NK-92 (cell line): Measurements from ENCODE around the gene TMIE.

Experiments
- DNase-seq: peaks from one replicate; lab custom pipeline; 2025; ENCODE audit not compliant: unreplicated experiment; lab: John Stamatoyannopoulos, UW

Gene TMIE

GRCh38 chr3:46668591-46668990 is 32.6 kb upstream of the TMIE start:
- no peak for DNase-seq

DNA sequence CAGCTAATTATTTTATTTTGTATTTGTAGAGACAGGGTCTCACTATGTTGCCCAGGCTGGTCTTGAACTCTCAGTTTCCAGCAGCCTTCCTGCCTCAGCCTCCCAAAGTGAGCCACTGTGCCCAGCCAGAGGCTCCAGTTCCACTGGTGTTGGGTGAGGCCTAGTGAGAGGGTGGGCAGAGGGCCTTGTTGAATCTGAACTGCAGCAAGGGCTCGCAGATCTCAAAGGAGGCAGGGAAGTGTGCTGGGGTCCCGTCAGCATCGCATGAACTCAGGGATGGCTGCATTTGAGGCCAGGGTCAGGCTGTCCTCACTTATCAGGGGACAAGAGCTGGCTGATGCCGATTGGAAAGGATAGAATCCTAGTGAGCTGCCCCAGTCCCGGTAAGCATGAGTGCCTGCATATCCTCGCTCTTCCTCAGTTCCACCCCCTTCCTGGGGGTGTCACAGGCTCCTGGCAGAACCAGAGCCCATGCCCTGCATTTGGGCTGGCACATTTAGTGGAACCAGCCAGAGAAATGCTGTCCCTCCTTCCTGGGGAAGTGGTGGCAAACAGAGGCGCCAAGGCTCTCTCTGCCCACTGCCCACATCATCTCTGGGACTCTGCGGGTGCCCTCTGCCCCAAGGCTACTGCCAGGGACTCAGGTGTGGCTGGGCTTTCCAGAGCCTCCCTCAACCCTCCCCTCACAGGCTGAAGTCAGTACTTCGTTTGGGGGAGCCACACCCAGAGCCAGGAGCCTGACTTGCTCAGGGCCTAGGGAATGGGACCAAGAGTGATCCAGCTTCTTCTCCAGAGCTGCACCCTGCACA is 31.8 kb upstream of the TMIE start:
- DNase-seq: no peak

GRCh38 chr3:46670000-46670890 is 30.9 kb upstream of the TMIE start:
- no peak for DNase-seq

DNA sequence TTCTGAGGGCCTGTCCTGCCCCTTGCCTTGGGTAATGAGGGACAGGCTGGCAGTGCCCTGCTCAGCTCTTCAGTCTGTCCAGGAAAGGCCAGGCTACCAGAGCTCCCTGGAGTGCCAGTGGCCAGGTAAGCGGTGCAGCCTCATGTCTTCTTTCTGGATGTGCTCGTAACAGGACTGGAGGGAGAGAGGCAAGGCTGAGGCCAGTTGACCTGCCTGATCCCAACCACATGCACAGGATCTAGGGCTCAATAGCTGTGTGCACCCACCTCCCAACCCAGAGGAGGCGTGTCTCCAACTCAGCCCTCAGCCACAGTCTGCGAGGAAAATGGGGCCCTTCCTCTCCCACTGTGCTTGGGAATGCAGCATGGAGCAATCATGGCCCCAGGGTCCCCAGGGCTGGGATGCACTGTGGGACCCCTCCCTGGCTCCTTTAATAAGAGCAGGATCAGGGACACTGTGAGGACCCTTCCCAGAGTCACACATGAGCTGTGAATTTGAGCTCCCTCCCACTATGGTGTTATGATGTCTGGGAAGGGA is 30.2 kb upstream of the TMIE start:
- no peak for DNase-seq

DNA sequence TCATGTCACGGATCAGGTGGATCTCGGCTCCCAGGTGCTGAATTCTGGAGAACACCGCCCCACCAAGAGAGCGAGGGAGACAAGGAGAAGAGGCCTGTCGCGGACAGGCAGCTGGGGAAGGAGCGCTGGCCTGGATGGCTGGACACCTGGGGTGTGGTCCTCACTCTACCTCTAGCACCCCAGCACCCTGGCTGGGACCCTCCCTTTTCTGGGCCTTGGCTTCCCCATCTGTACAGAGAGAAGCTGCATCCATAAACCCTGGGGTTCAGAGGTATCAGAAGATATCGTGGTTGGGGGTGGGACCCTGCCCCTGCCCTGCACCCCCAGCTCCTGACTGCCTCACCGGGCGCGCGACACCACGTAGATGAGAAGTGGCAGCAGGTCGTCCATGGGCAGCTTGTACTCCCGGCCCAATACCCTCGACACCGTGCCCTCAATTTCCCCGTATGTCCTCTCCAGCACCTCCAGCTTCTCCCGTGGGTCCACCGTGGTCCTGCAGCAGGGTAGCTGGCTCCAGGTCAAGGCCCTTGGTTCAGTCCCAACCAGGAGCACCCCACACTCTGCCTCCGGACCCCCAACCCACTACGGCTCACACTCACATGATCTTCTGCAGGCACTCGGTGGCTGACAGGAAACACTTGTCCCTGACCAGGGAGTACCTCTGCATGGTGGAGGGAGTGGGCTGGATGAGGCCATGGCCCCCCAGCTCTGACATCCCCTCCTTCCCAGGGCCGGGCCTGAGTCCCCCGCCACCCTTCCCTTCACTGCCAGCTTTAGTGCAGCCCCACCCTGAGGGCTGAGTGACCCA is 29.4 kb upstream of the TMIE start:
- DNase-seq: no peak

DNA sequence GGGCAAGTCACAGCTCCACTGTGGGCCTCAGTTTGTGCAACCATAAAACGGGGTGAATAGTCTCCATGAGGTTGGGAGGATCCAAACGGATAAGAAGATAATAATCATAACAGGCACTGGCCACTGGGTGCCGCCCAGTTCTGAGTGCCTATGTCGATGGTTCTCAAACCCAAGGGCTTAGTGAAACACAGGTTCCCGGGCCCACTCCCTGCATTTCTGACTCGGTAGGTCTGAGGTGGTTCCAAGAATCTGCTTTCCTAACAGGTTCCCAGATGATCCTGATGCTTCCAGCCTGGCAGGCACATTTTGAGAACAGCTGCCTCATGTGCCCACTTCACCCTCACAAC is 28.9 kb upstream of the TMIE start:
- DNase-seq: no peak

DNA sequence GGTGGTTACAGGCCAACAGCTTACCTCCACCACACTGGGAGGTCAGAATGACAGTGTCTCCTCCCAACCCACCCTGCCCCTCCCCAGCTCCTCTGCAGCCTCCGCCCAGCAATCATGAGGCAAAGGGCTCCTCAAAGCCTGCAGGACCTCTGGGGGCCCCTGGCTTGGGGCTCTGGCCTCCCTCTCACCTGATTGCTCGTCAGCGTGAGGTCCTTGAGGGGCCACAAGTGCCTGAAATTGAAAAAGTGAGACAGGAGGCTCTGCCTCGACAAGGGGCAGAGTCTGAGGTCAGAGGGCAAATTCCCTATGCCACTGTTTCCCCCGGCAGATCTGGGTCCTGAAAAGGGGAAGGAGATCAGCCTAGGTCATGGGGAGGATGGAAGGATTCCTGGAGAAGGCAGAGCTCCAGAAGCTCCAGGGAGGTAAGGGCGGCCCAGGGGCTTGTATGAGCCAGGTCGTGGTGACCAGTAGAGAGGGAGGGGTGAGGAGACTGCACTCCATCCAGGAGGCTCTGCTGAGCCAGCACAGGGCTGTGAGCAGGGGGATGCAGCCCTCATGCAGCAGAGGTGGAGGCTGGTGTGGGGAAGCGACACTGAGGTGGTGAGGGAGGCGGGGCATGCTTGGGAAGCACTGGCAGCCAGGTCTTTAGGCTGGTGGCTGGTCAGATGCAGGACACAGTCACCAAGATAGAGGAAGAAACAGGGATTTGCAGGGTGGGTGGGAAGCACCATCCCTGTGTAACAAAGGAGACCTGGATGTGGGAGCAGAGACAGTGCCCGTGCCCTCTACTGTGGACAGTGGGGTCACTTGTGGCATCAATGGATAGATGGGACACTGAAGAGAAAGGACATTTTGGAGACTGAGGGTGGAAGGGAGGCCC is 27.8 kb upstream of the TMIE start:
- DNase-seq: no peak

- DNase-seq: no peak
Measured at GRCh38 chr3:46674031-46674845, 27.0 kb upstream of the TMIE start.

DNA sequence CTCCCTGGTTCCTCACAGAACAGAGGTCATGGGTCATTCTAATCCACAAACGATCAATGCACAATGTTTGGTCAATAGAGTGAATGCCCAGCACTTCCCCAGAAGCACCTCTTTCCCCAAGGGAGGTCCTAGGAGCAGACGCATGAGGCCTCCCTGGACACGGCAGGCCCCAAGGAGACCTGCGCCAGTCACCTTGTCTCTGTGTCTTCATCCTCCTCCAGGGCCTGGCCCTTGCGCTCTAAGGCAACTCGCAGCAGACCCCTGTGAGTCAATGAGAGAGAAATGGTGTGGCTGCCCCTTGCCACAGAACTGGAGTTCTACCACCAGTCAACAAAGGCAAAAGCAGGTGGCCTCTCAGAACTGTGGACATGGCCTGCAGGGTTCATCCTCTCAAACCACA is 25.8 kb upstream of the TMIE start:
- DNase-seq: no peak

- DNase-seq: no peak
Measured at GRCh38 chr3:46675843-46676567, 25.2 kb upstream of the TMIE start.

DNA sequence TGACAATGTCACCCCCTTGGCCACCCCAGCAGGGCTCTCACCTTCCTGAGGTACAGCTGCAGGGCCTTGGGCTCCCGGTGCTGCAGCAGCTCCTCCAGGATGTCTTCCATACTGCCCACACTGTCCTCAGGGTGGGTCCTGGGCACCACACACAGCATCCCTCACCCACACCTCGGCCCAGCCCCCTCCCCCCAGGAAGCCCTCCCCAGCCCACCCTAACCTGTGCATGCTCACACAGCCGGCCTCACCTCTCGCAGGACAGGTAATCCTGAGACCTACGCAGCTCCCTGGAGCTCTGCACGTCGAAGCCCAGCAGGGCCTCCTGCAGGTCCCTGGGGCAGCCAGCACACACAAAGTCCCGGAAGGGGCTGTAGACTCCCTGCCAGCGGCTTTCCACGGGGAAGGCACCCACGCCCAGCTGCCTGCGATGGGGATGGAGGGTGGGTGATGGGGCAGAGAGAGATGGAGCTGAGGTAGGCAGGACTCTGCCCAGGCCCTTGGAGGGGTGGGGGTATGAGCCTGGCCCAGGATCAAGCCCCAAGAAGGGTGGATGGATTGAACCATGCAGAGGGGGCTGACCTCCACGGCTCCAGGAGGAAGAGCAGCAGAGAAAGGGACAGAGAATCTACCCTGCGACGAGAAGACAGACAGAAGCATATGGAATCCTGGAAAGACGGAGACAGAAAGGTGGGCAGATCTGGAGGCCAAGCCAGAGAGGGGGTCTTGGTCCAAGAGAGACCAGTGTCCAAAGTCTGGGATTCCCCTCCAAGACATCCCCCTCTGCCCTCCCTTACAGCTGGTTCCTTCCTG is 24.4 kb upstream of the TMIE start:
- DNase-seq: no peak

- DNase-seq: no peak
Measured at GRCh38 chr3:46677411-46677726, 23.8 kb upstream of the TMIE start.

DNA sequence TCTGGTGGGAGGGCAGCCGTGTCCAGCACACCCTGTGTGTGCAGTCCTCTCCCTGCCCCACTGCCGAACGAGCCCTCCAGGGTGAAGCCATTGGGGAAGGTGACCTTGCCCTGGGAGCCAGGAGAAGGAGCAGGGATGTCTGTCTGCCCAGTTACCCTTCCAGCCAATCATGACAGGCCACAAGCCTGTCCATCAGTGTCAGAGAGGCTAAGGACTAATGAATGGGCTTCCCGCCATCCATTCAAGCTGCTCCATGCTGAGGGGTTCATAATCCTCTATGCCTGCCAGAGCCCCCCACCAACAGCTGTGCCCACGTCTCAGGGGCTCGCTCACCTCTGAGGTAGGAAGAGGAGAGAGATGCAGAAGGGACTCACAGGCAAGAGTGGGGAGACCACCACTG is 22.9 kb upstream of the TMIE start:
- no peak for DNase-seq

GRCh38 chr3:46679681-46680080 is 21.5 kb upstream of the TMIE start:
- no peak for DNase-seq

- DNase-seq: no peak
Measured at GRCh38 chr3:46680298-46680826, 20.8 kb upstream of the TMIE start.

DNA sequence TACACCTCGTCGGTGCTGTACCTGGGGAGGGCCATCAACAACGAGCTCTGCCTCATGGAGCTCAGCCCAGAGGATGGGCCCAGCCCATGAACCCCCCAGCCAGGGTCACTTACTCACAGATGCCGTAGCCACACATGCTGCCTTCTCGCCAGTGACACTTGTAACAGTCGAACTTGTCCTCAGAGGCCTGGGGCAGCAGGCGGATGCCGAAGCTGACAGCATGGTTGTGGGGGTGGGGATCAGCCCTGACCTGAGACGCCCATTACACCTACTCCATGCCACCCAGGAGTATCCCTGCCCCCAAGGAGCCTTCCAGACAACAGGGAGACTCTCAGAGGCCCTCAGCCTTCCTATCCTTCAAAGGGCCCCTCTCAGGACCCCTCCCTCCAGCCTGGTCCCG is 19.8 kb upstream of the TMIE start:
- no peak for DNase-seq

GRCh38 chr3:46681856-46682540 is 19.2 kb upstream of the TMIE start:
- no peak for DNase-seq
